ENCODE results near the gene RPL5. TPM values are rescaled to one million over a fixed set of nuclear protein-coding genes. Genes with fewer than 3 reads are reported as not detected.

Gene RPL5
- total and polyA plus RNA-seq, 9 of the 15 experiments (the other 6 are each of a cell fraction or from before 2014, with no cell fraction given): 1,467 to 4,252 (median 2,454) TPM

GRCh38 chr1:92808381-92808780, 23.5 kb upstream of the RPL5 start (continued):
- TF ChIP-seq, protein P1, sequence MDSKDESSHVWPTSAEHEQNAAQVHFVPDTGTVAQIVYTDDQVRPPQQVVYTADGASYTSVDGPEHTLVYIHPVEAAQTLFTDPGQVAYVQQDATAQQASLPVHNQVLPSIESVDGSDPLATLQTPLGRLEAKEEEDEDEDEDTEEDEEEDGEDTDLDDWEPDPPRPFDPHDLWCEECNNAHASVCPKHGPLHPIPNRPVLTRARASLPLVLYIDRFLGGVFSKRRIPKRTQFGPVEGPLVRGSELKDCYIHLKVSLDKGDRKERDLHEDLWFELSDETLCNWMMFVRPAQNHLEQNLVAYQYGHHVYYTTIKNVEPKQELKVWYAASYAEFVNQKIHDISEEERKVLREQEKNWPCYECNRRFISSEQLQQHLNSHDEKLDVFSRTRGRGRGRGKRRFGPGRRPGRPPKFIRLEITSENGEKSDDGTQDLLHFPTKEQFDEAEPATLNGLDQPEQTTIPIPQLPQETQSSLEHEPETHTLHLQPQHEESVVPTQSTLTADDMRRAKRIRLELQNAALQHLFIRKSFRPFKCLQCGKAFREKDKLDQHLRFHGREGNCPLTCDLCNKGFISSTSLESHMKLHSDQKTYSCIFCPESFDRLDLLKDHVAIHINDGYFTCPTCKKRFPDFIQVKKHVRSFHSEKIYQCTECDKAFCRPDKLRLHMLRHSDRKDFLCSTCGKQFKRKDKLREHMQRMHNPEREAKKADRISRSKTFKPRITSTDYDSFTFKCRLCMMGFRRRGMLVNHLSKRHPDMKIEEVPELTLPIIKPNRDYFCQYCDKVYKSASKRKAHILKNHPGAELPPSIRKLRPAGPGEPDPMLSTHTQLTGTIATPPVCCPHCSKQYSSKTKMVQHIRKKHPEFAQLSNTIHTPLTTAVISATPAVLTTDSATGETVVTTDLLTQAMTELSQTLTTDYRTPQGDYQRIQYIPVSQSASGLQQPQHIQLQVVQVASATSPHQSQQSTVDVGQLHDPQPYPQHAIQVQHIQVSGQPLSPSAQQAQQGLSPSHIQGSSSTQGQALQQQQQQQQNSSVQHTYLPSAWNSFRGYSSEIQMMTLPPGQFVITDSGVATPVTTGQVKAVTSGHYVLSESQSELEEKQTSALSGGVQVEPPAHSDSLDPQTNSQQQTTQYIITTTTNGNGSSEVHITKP (IDR thresholded peaks at IDR 0.05; ENCODE audit: partially characterized antibody): no peak
- no peak for TF ChIP-seq CSDE1 (IDR thresholded peaks at IDR 0.05)
- no peak for TF ChIP-seq PML (IDR thresholded peaks at IDR 0.05; ENCODE audit: low read length)
- TF ChIP-seq JUN (IDR thresholded peaks at IDR 0.05; ENCODE audit: borderline replicate concordance, low read depth, low read length): no peak
- TF ChIP-seq JUN (CRISPR knock-in tag; IDR thresholded peaks at IDR 0.05; ENCODE audit: borderline replicate concordance): no peak
- no peak for TF ChIP-seq CBX1 (IDR thresholded peaks at IDR 0.05; ENCODE audit: low read depth)
- no peak for TF ChIP-seq CTBP1 (IDR thresholded peaks at IDR 0.05; ENCODE audit: borderline replicate concordance)

DNA sequence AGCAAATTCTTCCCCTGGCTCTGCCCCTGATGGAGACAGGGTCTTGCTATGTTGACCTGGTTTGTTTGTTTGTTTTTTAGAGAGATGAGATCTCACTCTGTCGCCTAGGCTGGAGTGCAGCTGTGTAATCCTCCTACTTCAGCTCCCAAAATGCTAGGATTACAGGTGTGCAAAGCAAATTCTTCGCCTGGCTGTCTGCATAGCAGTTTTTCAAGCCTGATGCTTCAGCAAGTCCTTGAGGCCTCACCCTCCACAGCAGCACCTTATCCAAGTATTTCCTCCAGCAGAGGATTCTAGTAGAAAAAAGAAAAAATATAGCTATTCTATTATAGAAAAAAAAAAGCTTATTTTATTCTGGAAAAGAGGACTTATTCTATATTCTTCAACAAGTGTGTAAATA, 15.1 kb upstream of the RPL5 start:
- no peak overlapping the region for H3K27ac ChIP-seq (ENCODE audit: extremely low read depth, low read depth, low read length)
- intact Hi-C loops (cut with micrococcal nuclease) (loop anchor here (10.0 kb wide), 1 partner anchor 192 kb away; no protein-coding TSS in a partner anchor), in situ Hi-C loops (cut with MboI) (no loop called here)
- no peak for ATAC-seq
- H3K4me1 ChIP-seq (replicated peaks in 1 of 2; ENCODE audit: control insufficient read depth in 2 of 2, insufficient read depth in 2 of 2, low read length in 2 of 2): no peaks in the 10 kb centered on the region
- no peak for DNase-seq (ENCODE audit: extremely low read depth in 1 of 4, low spot score in 3 of 4)
- H3K36me3 ChIP-seq (ENCODE audit: control insufficient read depth, insufficient read depth, low read length): no peaks in the 10 kb centered on the region
- no peaks in the 10 kb centered on the region for H3K79me2 ChIP-seq (ENCODE audit: control insufficient read depth, insufficient read depth, low read length)
- no peaks in the 10 kb centered on the region for H3K9me3 ChIP-seq (replicated peaks; ENCODE audit: control insufficient read depth, insufficient read depth, low read depth, low read length)
- CTCF ChIA-PET (ENCODE audit: low intra/inter-chr PET ratio): no interaction called here
- 42% methylated on average over 2 of the region's 2 CpGs for WGBS (ENCODE audit: insufficient coverage, low coverage, missing lambda C conversion rate)
- H3K4me2 ChIP-seq (ENCODE audit: insufficient read depth, low read length): no peak overlapping the region
- no peak overlapping the region for H3K4me3 ChIP-seq
- no peak for FAIRE-seq
- H3K9me1 ChIP-seq (ENCODE audit: control insufficient read depth, insufficient read depth, low read length): no peaks in the 10 kb centered on the region
- peak overlapping the region; percentile 40 for H2AFZ ChIP-seq (ENCODE audit: low read depth, low read length)
- no peak overlapping the region for H3K9ac ChIP-seq (ENCODE audit: insufficient read depth in 1 of 2, low read depth in 2 of 2, low read length in 2 of 2)
- H4K20me1 ChIP-seq (replicated peaks; ENCODE audit: control insufficient read depth, insufficient read depth, low read length): no peaks in the 10 kb centered on the region
- BruUV-seq (replicated peaks): no TSS peak
- POLR2A ChIA-PET: no interaction called here
- no peaks in the 10 kb centered on the region for H3K27me3 ChIP-seq (ENCODE audit: control insufficient read depth in 2 of 2, insufficient read depth in 2 of 2, low read length in 2 of 2)
- TF ChIP-seq ZNF764 (CRISPR knock-in tag; IDR thresholded peaks at IDR 0.05; ENCODE audit: low read depth) (no peak), ZNF239 (CRISPR knock-in tag; IDR thresholded peaks at IDR 0.05) (no peak), TRIM24 (IDR thresholded peaks at IDR 0.05) (no peak), ZNF134 (CRISPR knock-in tag; conservative IDR thresholded peaks at IDR 0.05) (no peak), ZNF232 (CRISPR knock-in tag; IDR thresholded peaks at IDR 0.05) (no peak), E2F1 (CRISPR knock-in tag; IDR thresholded peaks at IDR 0.05) (no peak), SIX5 (IDR thresholded peaks at IDR 0.05; ENCODE audit: borderline replicate concordance in 1 of 2, insufficient read depth in 1 of 2, low read depth in 1 of 2, low read length in 2 of 2) (no peak), KDM2B (CRISPR knock-in tag; IDR thresholded peaks at IDR 0.05) (no peak)
- TF ChIP-seq, protein P2, sequence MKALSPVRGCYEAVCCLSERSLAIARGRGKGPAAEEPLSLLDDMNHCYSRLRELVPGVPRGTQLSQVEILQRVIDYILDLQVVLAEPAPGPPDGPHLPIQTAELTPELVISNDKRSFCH (CRISPR knock-in tag; IDR thresholded peaks at IDR 0.05): no peak
- TF ChIP-seq, protein P2 (tag; IDR thresholded peaks at IDR 0.05): no peak

Measured in K562 (cell line).